BLaER1 (cell line): ENCODE measurements around the gene KRT71.

Source experiments
- H3K27ac ChIP-seq: shearing (Covaris generic); formaldehyde crosslinking; 2 replicates; pipeline ENCODE4 v1.8.1; 2022
- H3K27me3 ChIP-seq: shearing (Covaris generic); formaldehyde crosslinking; 2 replicates; pipeline ENCODE4 v1.8.1; 2022
- H3K36me3 ChIP-seq: shearing (Covaris generic); formaldehyde crosslinking; 2 replicates; pipeline ENCODE4 v1.8.1; 2022
- H3K4me1 ChIP-seq: shearing (Covaris generic); formaldehyde crosslinking; 2 replicates; pipeline ENCODE4 v1.8.1; 2022
- H3K4me2 ChIP-seq: shearing (Covaris generic); formaldehyde crosslinking; 2 replicates; pipeline ENCODE4 v1.8.1; 2022
- H3K4me3 ChIP-seq: shearing (Covaris generic); formaldehyde crosslinking; 2 replicates; pipeline ENCODE4 v1.8.1; 2022
- H3K9ac ChIP-seq: shearing (Covaris generic); formaldehyde crosslinking; 2 replicates; pipeline ENCODE4 v1.8.1; 2022
- H3K9me3 ChIP-seq: shearing (Covaris generic); formaldehyde crosslinking; 2 replicates; pipeline ENCODE4 v1.8.1; 2022
- H4K20me1 ChIP-seq: shearing (Covaris generic); formaldehyde crosslinking; 2 replicates; pipeline ENCODE4 v1.8.1; 2022
- Cebpa-rat ChIP-seq: shearing (Covaris generic); IDR thresholded peaks from 2 replicates; pipeline ENCODE4 v1.8.1; 2022

The KRT71 gene

DNA sequence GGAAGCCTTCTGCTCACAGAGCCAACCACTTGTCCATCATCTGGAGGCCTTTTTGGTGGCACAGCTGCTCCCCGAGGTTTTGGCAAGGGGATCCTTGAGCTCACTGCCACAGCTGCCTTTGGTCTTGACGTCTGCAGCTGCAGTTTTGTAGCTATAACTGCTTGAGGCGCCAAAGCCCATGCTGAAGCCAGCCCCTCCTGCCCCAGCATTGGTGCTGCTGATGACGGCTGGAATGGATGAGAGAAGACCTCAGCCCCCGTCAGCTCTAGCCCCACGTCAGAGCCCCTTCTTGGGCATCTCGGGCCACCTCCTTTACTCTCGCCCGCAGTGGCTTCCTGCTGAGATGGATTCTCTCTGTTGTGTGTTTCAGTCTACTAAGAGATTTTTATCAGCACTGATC, 33.0 kb upstream of the KRT71 start:
- H3K4me2 ChIP-seq = no peak overlapping the region

DNA sequence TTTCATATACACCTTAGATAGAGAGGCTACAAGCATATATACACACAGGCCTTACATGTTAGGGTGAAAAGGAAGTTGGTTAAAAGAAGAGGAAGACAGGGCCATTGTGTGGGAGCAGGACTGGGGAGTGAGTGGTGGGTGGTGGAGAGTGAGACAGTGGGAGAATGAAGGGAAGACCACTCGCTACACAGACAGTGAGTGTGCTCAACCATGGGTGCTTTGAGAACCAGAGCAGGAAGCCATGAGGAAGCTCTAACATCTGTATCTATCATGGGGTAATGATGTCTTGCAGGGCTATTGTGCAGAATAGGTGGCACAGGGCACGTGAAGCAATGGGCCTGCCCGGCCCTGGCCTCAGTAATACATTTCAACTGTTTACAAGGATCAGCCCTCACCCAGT, 32.1 kb upstream of the KRT71 start:
- Histone ChIP-seq H3K4me1 (peaks cover 11% of the 10 kb centered on the region), H3K4me2 (no peak overlapping the region)
- no peak for TF ChIP-seq Cebpa-rat

More for the DNA sequence above, 33.0 kb upstream of the KRT71 start:
- no peak for TF ChIP-seq Cebpa-rat
- Histone ChIP-seq H3K4me3 (no peak overlapping the region), H3K27me3 (no peaks in the 10 kb centered on the region), H3K9ac (no peak overlapping the region), H4K20me1 (no peaks in the 10 kb centered on the region), H3K27ac (no peak overlapping the region), H3K36me3 (no peaks in the 10 kb centered on the region), H3K9me3 (no peaks in the 10 kb centered on the region), H3K4me1 (peaks cover 4% of the 10 kb centered on the region; the same call in 1 of the 2 replicates)

DNA sequence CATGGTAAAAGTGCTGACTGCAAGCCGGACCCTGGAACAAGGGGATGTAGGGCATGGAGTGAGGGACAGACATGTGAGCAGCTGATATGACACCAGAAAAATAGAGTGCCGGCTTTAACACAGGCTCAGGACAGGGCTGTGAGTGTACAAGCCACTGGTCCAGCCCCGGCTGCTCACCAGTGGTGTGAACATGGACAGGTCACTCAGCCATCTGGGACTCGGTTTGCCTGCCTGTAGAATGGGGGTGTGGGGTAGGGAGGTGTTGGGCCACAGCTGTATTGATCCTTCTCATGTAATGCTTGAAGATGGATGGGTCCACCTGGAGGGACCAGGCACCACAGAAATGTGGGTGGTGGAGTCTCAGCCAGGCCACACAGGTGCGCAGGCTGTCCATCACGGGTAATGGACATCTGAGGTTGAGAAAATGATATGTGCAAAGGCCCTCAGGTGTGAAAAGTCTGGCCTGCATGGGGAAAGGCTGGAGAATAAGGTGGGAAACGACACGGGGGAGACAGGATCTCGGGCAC, 31.3 kb upstream of the KRT71 start:
- Histone ChIP-seq H3K36me3 (no peaks in the 10 kb centered on the region), H3K4me2 (no peak overlapping the region), H4K20me1 (no peaks in the 10 kb centered on the region), H3K27me3 (no peaks in the 10 kb centered on the region), H3K9ac (no peak overlapping the region), H3K9me3 (no peaks in the 10 kb centered on the region), H3K4me3 (no peak overlapping the region), H3K27ac (no peak overlapping the region), H3K4me1 (peaks cover 12% of the 10 kb centered on the region)
- TF ChIP-seq Cebpa-rat = no peak

More for the DNA sequence above, 32.1 kb upstream of the KRT71 start:
- no peaks in the 10 kb centered on the region for H3K9me3 ChIP-seq
- no peak overlapping the region for H3K4me3 ChIP-seq
- H3K9ac ChIP-seq = no peak overlapping the region
- no peaks in the 10 kb centered on the region for H4K20me1 ChIP-seq
- H3K27ac ChIP-seq = no peak overlapping the region
- H3K36me3 ChIP-seq = no peaks in the 10 kb centered on the region
- H3K27me3 ChIP-seq = no peaks in the 10 kb centered on the region

DNA sequence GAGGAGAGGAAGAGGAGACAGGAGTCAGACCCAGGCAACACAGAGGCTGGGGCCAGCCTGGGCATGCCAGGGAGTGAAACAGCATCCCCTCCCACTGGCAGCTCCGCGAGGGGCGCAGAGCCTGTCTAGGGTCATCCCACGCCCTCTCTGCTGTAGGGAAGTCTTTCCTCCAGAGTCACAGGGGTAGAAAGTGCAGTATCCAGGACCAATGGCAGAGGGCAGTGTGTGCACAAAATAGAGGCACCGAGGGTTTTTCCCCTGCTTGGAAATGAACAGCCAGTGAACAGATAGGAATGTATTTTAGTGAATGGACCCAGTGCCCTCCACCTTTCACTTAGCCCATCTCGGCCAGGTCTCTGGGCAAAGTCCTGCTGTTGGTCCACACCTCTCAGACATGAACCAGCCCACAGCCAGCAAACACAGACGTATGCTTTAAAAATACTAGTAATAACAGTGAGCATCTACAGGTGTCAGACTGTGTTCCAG, 30.1 kb upstream of the KRT71 start:
- Histone ChIP-seq H3K27ac (no peak overlapping the region), H4K20me1 (no peaks in the 10 kb centered on the region), H3K4me3 (no peak overlapping the region), H3K9ac (no peak overlapping the region), H3K27me3 (no peaks in the 10 kb centered on the region), H3K36me3 (no peaks in the 10 kb centered on the region), H3K4me1 (peaks cover 12% of the 10 kb centered on the region), H3K9me3 (no peaks in the 10 kb centered on the region), H3K4me2 (no peak overlapping the region)
- no peak for TF ChIP-seq Cebpa-rat

DNA sequence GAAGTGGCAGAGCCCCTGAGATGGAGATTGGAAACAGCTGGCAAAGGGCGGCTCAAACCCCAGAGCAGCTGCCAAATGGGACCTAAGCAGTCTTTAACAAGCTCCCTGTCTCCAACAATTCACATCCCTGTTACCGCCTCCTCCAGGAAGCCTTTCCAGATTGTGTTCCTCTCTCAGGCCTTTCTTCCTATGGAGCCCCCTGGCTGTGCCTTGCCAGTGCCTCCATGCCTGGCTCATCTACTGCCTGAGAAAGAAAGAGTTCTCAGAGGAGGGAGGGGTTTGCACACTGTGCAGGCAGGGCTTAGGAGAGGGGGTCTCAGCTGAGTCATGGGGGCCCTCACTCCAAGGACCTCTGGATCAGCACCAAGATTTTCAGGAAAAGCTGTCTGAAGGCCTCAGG, 29.5 kb upstream of the KRT71 start:
- no peak overlapping the region for H3K4me3 ChIP-seq
- H3K4me2 ChIP-seq = no peak overlapping the region
- H3K36me3 ChIP-seq = no peaks in the 10 kb centered on the region
- no peaks in the 10 kb centered on the region for H3K27me3 ChIP-seq
- no peak overlapping the region for H3K27ac ChIP-seq
- TF ChIP-seq Cebpa-rat = no peak
- H3K4me1 ChIP-seq = peaks cover 12% of the 10 kb centered on the region
- H3K9ac ChIP-seq = no peak overlapping the region
- H3K9me3 ChIP-seq = no peaks in the 10 kb centered on the region
- H4K20me1 ChIP-seq = no peaks in the 10 kb centered on the region

DNA sequence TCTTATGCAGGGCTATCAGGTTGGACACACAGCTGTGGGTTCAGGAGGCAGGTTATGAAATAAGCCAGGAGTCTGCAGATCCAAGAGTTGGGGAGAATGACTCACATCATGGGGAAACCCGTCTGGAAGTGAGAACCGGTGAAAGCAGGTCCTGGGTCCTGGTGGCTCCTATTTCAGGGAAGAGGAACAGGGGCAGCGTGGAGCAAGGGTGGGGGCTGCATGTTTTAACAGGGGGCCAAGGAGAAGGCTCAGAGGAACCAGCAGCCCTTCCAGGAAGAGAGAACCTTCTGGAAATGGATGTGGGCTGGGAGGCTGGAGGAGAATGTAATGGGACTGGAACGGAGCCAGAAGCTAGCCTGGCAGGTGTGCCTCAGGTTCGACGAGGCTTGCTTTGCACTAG, 28.5 kb upstream of the KRT71 start:
- no peak overlapping the region for H3K27ac ChIP-seq
- H3K9ac ChIP-seq = no peak overlapping the region
- no peaks in the 10 kb centered on the region for H3K36me3 ChIP-seq
- no peak for TF ChIP-seq Cebpa-rat
- no peak overlapping the region for H3K4me2 ChIP-seq
- peaks cover 12% of the 10 kb centered on the region for H3K4me1 ChIP-seq
- no peak overlapping the region for H3K4me3 ChIP-seq
- H3K9me3 ChIP-seq = no peaks in the 10 kb centered on the region
- H4K20me1 ChIP-seq = no peaks in the 10 kb centered on the region
- H3K27me3 ChIP-seq = no peaks in the 10 kb centered on the region

DNA sequence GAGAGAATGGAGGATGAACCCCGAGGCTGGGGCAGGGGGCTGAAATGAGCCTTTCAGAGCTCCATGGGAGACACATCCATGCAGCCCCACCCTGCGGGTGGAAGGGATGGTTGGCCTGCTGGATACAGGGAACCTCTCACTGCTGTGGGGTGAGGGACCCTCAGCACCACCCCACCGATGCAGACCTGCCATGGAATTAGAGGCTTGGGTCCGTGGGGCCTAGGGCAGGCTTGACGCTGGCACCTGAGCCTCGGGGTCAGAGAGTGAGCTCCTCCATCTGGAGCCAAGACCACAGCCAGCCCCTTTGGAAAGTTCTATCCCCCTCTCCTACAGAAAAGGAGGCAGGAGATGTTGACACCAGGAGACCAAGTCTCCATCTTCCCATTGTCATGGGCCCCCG, 28.1 kb upstream of the KRT71 start:
- TF ChIP-seq Cebpa-rat = no peak
- Histone ChIP-seq H3K4me2 (no peak overlapping the region), H3K9ac (no peak overlapping the region), H3K4me3 (no peak overlapping the region), H3K27me3 (no peaks in the 10 kb centered on the region), H3K36me3 (no peaks in the 10 kb centered on the region), H3K9me3 (no peaks in the 10 kb centered on the region), H3K27ac (no peak overlapping the region), H3K4me1 (peaks cover 12% of the 10 kb centered on the region), H4K20me1 (no peaks in the 10 kb centered on the region)

DNA sequence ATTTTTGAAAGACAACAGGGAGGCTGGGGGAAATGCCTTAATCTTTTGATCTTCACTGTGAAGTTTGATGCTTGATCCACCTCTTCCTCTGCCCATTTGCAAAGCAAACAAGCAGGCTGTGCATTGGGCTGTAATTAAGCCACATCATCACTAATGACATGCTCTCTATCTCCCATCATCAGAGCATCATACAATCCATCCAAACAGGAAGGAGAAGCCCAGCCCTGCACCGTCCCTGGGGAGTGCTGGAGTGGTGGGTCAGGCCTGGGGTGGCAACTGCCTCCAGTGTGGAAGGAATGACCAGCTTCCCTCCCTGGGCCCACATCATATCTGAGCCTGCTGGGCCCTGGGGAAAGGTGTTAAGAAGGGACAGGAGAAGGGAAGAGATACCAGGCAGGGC, 27.6 kb upstream of the KRT71 start:
- no peaks in the 10 kb centered on the region for H3K9me3 ChIP-seq
- H3K4me1 ChIP-seq = peaks cover 15% of the 10 kb centered on the region
- no peak overlapping the region for H3K27ac ChIP-seq
- no peak overlapping the region for H3K4me3 ChIP-seq
- no peak overlapping the region for H3K9ac ChIP-seq
- H3K27me3 ChIP-seq = no peaks in the 10 kb centered on the region
- peak overlapping the region; percentile 30; the same call in 1 of the 2 replicates for H3K4me2 ChIP-seq
- TF ChIP-seq Cebpa-rat = no peak
- no peaks in the 10 kb centered on the region for H3K36me3 ChIP-seq
- H4K20me1 ChIP-seq = no peaks in the 10 kb centered on the region

DNA sequence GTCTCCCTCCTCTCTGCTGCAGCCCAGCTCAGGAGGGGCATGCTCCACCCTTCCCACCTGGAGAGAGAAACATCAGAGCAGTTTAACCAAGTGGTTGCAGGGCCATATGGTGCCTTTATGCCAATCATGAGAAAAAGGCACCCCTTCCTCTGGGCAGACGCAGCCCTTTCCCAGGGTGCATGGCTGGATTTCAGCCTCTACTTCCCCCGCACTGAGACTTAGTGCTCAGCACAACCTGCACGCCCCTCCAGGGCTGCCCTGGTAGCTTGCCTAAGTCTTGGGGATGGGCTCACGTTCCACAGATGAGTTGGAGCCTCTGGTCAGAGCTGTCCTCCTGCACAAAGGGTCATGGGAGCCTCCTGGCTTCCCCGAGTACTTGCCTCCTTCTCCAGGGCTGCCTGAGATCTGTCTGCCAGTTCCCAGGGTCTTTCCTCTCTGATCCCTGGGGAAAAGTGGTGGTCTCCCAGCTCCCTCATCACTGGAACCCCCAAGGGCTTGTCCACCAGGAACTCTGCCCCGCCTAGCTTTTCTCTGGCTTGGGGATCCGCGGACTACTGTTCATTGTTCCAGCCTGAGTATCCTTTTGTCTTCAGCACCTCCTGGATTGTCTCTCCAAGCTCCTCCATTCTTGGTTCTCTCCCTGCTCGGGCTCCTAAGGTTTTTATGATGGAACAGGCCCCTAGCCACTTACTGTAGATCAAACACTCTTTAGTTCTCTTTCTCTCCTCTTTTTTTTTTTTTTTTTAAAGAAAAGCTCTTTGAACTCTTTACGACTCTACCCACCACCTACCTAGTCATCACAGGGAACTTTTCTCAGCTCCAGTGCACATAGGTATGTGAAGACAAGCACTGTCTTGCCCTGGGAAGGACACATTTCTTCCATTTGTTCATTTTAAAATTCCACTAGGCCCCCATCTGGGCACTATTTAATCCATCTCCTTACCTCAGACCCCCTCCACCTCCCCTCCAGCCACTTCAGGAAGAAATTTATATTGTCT, 26.8 kb upstream of the KRT71 start:
- Histone ChIP-seq H3K27ac (no peak overlapping the region), H3K4me3 (no peak overlapping the region), H3K4me1 (peaks cover 22% of the 10 kb centered on the region), H3K4me2 (peak overlapping the region; percentile 30; the same call in 1 of the 2 replicates), H3K27me3 (no peaks in the 10 kb centered on the region), H3K9ac (no peak overlapping the region), H4K20me1 (no peaks in the 10 kb centered on the region), H3K36me3 (no peaks in the 10 kb centered on the region), H3K9me3 (no peaks in the 10 kb centered on the region)
- no peak for TF ChIP-seq Cebpa-rat

DNA sequence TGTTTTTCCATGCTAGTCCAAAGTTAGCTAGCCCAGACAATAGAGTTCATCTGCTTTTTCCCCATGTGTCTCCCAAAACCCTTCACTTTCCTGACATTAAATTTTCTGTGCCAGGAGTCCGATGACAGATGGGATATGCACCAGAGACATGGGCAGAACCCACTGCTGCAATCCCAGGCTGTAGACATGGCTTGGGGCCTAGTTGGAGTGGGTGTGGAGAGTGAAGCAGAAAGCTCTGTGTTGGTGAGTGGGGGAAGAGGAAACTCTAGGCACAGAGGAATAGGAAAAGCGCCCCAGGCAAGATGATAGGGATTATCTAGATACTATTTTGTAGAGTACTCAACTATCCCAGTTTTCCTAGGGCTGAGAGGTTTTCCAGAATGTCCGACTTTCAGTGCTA, 25.5 kb upstream of the KRT71 start:
- TF ChIP-seq Cebpa-rat = no peak
- Histone ChIP-seq H3K27me3 (no peaks in the 10 kb centered on the region), H3K4me1 (peaks cover 26% of the 10 kb centered on the region)

More for the DNA sequence above, 25.5 kb upstream of the KRT71 start:
- no peak overlapping the region for H3K27ac ChIP-seq
- no peaks in the 10 kb centered on the region for H3K36me3 ChIP-seq
- no peaks in the 10 kb centered on the region for H3K9me3 ChIP-seq
- H3K9ac ChIP-seq = no peak overlapping the region
- no peak overlapping the region for H3K4me2 ChIP-seq
- H4K20me1 ChIP-seq = no peaks in the 10 kb centered on the region
- H3K4me3 ChIP-seq = no peak overlapping the region
